Ishikawa (cell line): Measurements from ENCODE around the gene KCNK10.

ENCODE experiments used
- CEBPB ChIP-seq: IDR thresholded peaks from 2 replicates; pipeline ENCODE4 v1.6.1; 2012
- CREB1 ChIP-seq: IDR thresholded peaks from 2 replicates; pipeline ENCODE4 v1.6.1; 2012; ENCODE audit warnings: low read depth
- EGR1 ChIP-seq: IDR thresholded peaks from 2 replicates; pipeline ENCODE4 v1.6.1; 2012
- EP300 ChIP-seq: IDR thresholded peaks from 2 replicates; pipeline ENCODE4 v1.6.1; 2012; ENCODE audit warnings: borderline replicate concordance
- TCF12 ChIP-seq: IDR thresholded peaks from 2 replicates; pipeline ENCODE4 v1.6.1; 2012; ENCODE audit warnings: low read depth
- TEAD4 ChIP-seq: IDR thresholded peaks from 2 replicates; pipeline ENCODE4 v1.6.1; 2012
- TF ChIP-seq, protein P1 (sequence below): IDR thresholded peaks from 2 replicates; pipeline ENCODE4 v1.6.1; 2012; ENCODE audit warnings: low read depth, mild to moderate bottlenecking
- TF ChIP-seq, protein P2 (sequence below): IDR thresholded peaks from 2 replicates; pipeline ENCODE4 v1.6.1; 2012

DNA sequence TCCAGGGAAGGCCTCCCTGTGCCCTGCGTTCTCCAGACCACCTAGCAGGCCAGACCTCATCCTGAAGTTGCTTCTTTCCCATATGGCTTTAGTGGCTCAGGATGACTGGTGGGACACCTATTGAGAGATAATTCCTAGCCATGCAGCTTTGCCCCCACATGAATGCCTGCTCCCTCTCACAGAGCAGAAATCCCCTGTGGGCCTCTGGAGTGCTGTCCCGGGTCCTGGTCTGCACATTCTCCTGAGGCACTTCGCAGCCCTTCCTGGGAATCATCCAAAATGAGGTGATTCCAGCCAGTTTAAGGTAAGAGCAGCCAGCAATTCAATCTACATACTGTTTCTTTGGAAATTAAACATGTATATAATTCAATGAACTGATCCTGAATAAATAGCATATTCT is 182.2 kb downstream of the KCNK10 start:
- TF ChIP-seq CEBPB (no peak), TEAD4 (no peak), EGR1 (no peak), TCF12 (no peak), CREB1 (no peak), EP300 (no peak)
- TF ChIP-seq, protein P1, sequence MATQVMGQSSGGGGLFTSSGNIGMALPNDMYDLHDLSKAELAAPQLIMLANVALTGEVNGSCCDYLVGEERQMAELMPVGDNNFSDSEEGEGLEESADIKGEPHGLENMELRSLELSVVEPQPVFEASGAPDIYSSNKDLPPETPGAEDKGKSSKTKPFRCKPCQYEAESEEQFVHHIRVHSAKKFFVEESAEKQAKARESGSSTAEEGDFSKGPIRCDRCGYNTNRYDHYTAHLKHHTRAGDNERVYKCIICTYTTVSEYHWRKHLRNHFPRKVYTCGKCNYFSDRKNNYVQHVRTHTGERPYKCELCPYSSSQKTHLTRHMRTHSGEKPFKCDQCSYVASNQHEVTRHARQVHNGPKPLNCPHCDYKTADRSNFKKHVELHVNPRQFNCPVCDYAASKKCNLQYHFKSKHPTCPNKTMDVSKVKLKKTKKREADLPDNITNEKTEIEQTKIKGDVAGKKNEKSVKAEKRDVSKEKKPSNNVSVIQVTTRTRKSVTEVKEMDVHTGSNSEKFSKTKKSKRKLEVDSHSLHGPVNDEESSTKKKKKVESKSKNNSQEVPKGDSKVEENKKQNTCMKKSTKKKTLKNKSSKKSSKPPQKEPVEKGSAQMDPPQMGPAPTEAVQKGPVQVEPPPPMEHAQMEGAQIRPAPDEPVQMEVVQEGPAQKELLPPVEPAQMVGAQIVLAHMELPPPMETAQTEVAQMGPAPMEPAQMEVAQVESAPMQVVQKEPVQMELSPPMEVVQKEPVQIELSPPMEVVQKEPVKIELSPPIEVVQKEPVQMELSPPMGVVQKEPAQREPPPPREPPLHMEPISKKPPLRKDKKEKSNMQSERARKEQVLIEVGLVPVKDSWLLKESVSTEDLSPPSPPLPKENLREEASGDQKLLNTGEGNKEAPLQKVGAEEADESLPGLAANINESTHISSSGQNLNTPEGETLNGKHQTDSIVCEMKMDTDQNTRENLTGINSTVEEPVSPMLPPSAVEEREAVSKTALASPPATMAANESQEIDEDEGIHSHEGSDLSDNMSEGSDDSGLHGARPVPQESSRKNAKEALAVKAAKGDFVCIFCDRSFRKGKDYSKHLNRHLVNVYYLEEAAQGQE = no peak; the same call in 1 of the 2 replicates
- TF ChIP-seq, protein P2, sequence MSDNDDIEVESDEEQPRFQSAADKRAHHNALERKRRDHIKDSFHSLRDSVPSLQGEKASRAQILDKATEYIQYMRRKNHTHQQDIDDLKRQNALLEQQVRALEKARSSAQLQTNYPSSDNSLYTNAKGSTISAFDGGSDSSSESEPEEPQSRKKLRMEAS = no peak
